Stimulated activated CD4-positive, alpha-beta T cell treated with anti-CD3 and anti-CD28 coated beads, Interleukin-1b, Interleukin-23, amount 100 ng/mL, for 48 hours (primary cell): ENCODE measurements around the gene PORCN.
"Not testable (repeated sequence)": the region's sequence is repeated elsewhere in the genome, so short reads cannot be mapped to it uniquely, and the experiment has no call there.

Experiments used
- DNase-seq: peaks from one replicate; pipeline ENCODE4 v3.0.0-alpha.2; 2020

The PORCN gene

GRCh38 chrX:48548871-48549270 lies 40.1 kb downstream of the PORCN start:
- DNase-seq, result no peak

DNA sequence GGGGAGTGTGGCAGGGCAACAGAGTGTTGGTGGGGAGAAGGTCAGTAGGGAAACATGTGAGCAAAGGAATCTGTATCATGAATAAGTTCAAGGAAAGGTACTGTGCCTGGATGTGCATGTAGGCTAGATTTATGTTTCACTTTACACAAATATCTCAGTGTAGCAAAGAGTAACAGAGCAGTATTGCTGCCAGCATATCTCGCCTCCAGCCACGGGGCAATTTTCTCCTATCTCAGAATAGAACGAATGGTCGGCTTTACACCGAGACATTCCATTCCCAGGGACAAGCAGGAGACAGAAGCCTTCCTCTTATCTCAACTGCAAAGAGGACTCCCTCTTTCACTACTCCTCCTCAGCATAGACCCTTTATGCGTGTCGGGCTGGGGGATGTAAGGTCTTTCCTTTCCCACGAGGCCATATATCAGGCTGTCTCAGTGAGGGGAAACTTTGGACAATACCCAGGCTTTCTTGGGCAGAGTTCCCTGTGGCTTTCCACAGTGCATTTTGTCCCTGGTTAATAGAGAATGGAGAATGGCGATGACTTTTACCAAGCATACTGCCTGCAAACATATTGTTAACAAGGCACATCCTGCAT lies 47.0 kb downstream of the PORCN start:
- not testable (repeated sequence) for DNase-seq

GRCh38 chrX:48558271-48558670 lies 49.5 kb downstream of the PORCN start:
- no peak for DNase-seq

DNA sequence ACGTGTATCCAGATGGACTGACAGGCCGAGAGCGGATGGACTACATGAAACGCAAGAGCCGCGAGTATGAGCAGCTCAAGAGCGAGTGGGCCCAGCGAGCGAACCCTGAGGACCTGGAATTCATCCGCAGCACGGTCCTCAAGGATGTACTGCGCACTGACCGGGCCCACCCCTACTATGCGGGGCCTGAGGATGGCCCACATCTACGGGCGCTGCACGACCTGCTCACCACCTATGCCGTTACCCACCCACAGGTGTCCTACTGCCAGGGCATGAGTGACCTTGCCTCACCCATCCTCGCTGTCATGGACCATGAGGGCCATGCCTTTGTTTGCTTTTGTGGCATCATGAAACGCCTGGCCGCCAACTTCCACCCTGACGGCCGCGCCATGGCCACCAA lies 50.8 kb downstream of the PORCN start:
- no peak for DNase-seq

DNA sequence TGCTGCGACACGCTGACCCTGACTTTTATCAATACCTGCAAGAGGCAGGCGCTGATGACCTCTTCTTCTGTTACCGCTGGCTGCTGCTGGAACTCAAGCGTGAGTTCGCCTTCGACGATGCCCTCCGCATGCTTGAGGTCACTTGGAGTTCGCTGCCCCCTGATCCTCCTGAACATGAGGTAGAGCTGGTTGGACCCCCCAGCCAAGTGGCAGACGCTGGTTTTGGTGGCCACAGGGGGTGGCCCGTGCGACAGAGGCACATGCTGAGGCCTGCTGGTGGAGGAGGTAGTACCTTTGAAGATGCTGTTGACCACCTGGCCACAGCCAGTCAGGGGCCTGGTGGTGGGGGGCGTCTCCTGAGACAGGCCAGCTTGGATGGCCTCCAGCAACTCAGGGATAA lies 51.3 kb downstream of the PORCN start:
- no peak for DNase-seq

DNA sequence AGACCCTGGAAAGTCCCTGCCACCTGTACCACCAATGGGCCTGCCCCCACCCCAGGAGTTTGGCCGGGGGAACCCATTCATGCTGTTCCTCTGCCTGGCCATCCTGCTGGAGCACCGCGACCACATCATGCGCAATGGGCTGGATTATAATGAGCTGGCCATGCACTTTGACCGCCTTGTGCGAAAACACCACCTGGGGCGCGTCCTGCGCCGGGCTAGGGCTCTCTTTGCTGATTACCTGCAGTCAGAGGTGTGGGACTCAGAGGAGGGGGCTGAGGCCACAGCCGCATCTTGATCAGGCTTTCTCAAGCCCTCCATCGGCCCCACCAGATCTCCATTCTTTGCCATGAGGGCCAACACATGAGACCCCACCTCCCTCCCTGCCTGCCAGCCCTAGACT lies 51.9 kb downstream of the PORCN start:
- no peak for DNase-seq

DNA sequence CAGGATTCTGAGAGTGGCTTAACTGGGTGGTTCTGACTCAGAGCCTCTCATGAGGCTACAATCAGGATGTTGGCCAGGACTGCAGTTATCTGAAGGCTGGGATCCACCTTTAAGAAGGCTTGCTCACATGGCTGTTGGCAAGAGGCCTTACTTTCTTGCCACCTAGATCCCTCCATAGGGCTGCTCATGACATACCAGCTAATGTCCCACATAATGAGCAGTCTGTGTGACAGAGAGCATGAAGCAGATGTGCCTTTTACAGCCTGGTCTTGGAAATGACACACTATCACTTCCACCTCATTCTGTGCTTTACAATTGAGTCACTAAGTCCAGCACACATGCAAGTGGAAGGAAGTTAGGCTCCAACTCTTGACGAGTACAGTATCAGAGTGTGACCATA lies 61.2 kb downstream of the PORCN start:
- DNase-seq, result peak; percentile 24
